AG09309 (cell line): ENCODE data around the gene BUD31.

Experiments used
- DNase-seq: peaks from one replicate; pipeline ENCODE4 v3.0.0-alpha.2; 2010; ENCODE audit warnings: low read depth
- H3K4me3 ChIP-seq: 2 replicates; pipeline ENCODE4 v1.5.1; 2011; ENCODE audit warnings: mild to moderate bottlenecking, low read depth, low read length, moderate library complexity; ENCODE audit not compliant: control insufficient read depth
- TF ChIP-seq, protein P1 (sequence below): IDR thresholded peaks from 2 replicates; pipeline ENCODE4 v1.5.1; 2011; ENCODE audit warnings: mild to moderate bottlenecking, low read depth, low read length, inconsistent platforms; ENCODE audit not compliant: insufficient read depth, control insufficient read depth; ENCODE audit errors: missing control alignments

Gene BUD31

DNA sequence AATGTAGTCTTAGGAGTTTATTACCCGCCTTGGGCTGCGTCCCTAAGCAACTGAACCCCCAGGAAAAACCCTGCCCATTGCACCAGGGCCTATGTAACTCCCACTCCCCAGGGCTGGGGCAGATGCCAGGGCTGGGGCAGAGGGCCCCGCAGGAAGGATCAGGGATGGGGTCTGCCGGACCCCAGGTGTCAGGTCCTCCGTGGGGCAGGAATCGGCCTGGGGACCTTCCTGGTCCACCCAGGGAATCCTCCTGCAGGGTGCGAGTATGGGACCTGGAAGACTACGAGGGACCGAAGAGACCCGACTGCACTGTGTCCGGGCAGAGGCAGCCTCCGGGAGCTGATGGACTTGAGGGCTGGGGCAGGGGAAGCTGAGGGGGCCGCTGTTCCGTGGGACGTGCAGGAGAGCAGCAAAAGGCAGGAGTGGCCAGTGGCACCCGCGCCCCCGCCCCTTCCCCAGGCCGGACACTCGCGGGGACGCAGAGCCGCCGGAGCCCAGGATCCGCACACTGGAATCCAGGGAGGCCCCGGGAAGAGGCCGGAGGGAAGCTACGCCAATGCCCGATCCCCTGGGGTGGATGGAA, 59.7 kb downstream of the BUD31 start:
- TF ChIP-seq, protein P1, sequence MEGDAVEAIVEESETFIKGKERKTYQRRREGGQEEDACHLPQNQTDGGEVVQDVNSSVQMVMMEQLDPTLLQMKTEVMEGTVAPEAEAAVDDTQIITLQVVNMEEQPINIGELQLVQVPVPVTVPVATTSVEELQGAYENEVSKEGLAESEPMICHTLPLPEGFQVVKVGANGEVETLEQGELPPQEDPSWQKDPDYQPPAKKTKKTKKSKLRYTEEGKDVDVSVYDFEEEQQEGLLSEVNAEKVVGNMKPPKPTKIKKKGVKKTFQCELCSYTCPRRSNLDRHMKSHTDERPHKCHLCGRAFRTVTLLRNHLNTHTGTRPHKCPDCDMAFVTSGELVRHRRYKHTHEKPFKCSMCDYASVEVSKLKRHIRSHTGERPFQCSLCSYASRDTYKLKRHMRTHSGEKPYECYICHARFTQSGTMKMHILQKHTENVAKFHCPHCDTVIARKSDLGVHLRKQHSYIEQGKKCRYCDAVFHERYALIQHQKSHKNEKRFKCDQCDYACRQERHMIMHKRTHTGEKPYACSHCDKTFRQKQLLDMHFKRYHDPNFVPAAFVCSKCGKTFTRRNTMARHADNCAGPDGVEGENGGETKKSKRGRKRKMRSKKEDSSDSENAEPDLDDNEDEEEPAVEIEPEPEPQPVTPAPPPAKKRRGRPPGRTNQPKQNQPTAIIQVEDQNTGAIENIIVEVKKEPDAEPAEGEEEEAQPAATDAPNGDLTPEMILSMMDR, result no peak
- no peak for DNase-seq
- H3K4me3 ChIP-seq, result no peak overlapping the region
